Caco-2 (cell line): ENCODE results near the gene SLC16A7. TPM values are rescaled to one million over a fixed set of nuclear protein-coding genes. Genes with fewer than 3 reads are reported as not detected.

Source experiments
- BruUV-seq: library from RNA; stranded (reverse); fragments of 400-500 nt; replicated peaks from 2 replicates; lab custom pipeline; 2021; lab: Mats Ljungman, UMichigan
- CTCF ChIA-PET: fragments of 300-600 bp; sonication (Branson Sonifier 250); formaldehyde crosslinking; loops from one replicate; lab custom pipeline; 2022; ENCODE audit warnings: antibody characterized with exemption; lab: Charles Lee
- POLR2A ChIA-PET: fragments of 300-600 bp; sonication (Branson Sonifier 250); formaldehyde crosslinking; loops from one replicate; lab custom pipeline; 2022; ENCODE audit warnings: antibody characterized with exemption; lab: Charles Lee
- DNase-seq, 2 experiments: peaks; one replicate each; pipeline versions ENCODE4 v3.0.0 to v3.0.0-alpha.2; 2020 to 2022
- H3K27me3 ChIP-seq: replicated peaks from 2 replicates; pipeline ENCODE4 v1.6.0; 2011; ENCODE audit warnings: low read length; ENCODE audit not compliant: control insufficient read depth, insufficient read depth
- H3K36me3 ChIP-seq: 2 replicates; pipeline ENCODE4 v1.5.1; 2011; ENCODE audit warnings: low read length; ENCODE audit not compliant: control insufficient read depth, insufficient read depth
- H3K4me1 ChIP-seq: fragments of 250-450 bp; sonication (Bioruptor Pico); 2 replicates; pipeline ENCODE4 v1.5.1; 2020; ENCODE audit warnings: mild to moderate bottlenecking
- H3K4me3 ChIP-seq: 2 replicates; pipeline ENCODE4 v1.5.1; 2011; ENCODE audit warnings: low read depth, mild to moderate bottlenecking, control low read depth, low read length
- H3K9me3 ChIP-seq: fragments of 250-450 bp; sonication (Bioruptor Pico); 2 replicates; pipeline ENCODE4 v1.5.1; 2020; ENCODE audit warnings: mild to moderate bottlenecking, moderate library complexity
- H3K27ac Mint-ChIP-seq: one replicate; pipeline ENCODE4 v1.8.0; 2022; ENCODE audit warnings: mixed read lengths; ENCODE audit not compliant: unreplicated experiment
- H3K27me3 Mint-ChIP-seq: one replicate; pipeline ENCODE4 v1.8.0; 2022; ENCODE audit warnings: mixed read lengths; ENCODE audit not compliant: insufficient read depth, unreplicated experiment
- H3K36me3 Mint-ChIP-seq: one replicate; pipeline ENCODE4 v1.8.0; 2022; ENCODE audit warnings: mild to moderate bottlenecking, mixed read lengths; ENCODE audit not compliant: insufficient read depth, unreplicated experiment
- H3K4me1 Mint-ChIP-seq: one replicate; pipeline ENCODE4 v1.8.0; 2022; ENCODE audit warnings: low read depth, mixed read lengths; ENCODE audit not compliant: unreplicated experiment
- H3K4me3 Mint-ChIP-seq: one replicate; pipeline ENCODE4 v1.8.0; 2022; ENCODE audit warnings: mild to moderate bottlenecking, moderate library complexity, mixed read lengths; ENCODE audit not compliant: unreplicated experiment
- H3K9me3 Mint-ChIP-seq: one replicate; pipeline ENCODE4 v1.8.0; 2022; ENCODE audit warnings: mixed read lengths; ENCODE audit not compliant: unreplicated experiment
- CTCF ChIP-seq, 2 experiments: fragments of 200-600 bp in 1 of 2; IDR thresholded peaks; 1 replicate in 1 of 2; 2 replicates in 1 of 2; pipeline versions ENCODE4 v1.5.1 to v1.8.0; 2011 to 2022; ENCODE audit warnings: antibody characterized with exemption in 1 of 2, control low read depth in 1 of 2, inconsistent platforms in 1 of 2, low read depth in 1 of 2, low read length in 1 of 2, mild to moderate bottlenecking in 1 of 2, moderate library complexity in 1 of 2; ENCODE audit not compliant: insufficient read depth in 1 of 2, severe bottlenecking in 1 of 2, unreplicated experiment in 1 of 2
- intact Hi-C: fragments of 100-400 bp; cut with micrococcal nuclease; formaldehyde crosslinking; loops from one replicate; pipeline ENCODE4 v1.10.0; 2022; ENCODE audit not compliant: unreplicated experiment
- total RNA-seq: library from RNA; stranded (reverse); gene quantifications from 2 replicates; pipeline ENCODE4 v1.2.3, GENCODE V29; 2022

Gene SLC16A7
- total RNA-seq, 1 experiment from 2014 or later, result 6.6 TPM

- no peaks in the 10 kb centered on the region for H3K27me3 ChIP-seq
- Mint-ChIP-seq H3K4me1 (no peaks in the 10 kb centered on the region), H3K36me3 (no peaks in the 10 kb centered on the region), H3K9me3 (peaks cover 10% of the 10 kb centered on the region), H3K27ac (no peak overlapping the region), H3K4me3 (no peak overlapping the region), H3K27me3 (no peaks in the 10 kb centered on the region)
- no peak for DNase-seq
- CTCF ChIA-PET, result no interaction called here
- H3K9me3 ChIP-seq, result no peaks in the 10 kb centered on the region
- no peak for TF ChIP-seq CTCF (IDR thresholded peaks at IDR 0.05; ENCODE audit: insufficient read depth in 1 of 2, low read depth in 1 of 2, low read length in 1 of 2, severe bottlenecking in 1 of 2, unreplicated experiment in 1 of 2)
- BruUV-seq, result no TSS peak
- no peak overlapping the region for H3K4me3 ChIP-seq
- intact Hi-C loops, result no loop called here
- no peaks in the 10 kb centered on the region for H3K4me1 ChIP-seq
- POLR2A ChIA-PET, result no interaction called here
- H3K36me3 ChIP-seq, result no peaks in the 10 kb centered on the region
Measured at GRCh38 chr12:59820594-59821011, 224.8 kb downstream of the SLC16A7 start.

- no peaks in the 10 kb centered on the region for H3K4me1 Mint-ChIP-seq
Measured at GRCh38 chr12:59823567-59823966, 227.7 kb downstream of the SLC16A7 start.

GRCh38 chr12:59827767-59828166 lies 231.9 kb downstream of the SLC16A7 start:
- intact Hi-C loops, result no loop called here
- Histone ChIP-seq H3K27me3 (no peaks in the 10 kb centered on the region), H3K9me3 (no peaks in the 10 kb centered on the region), H3K4me3 (no peak overlapping the region), H3K4me1 (no peaks in the 10 kb centered on the region), H3K36me3 (no peaks in the 10 kb centered on the region)
- no peaks in the 10 kb centered on the region for H3K9me3 Mint-ChIP-seq
- POLR2A ChIA-PET, result no interaction called here
- CTCF ChIA-PET, result no interaction called here
- peaks cover 3% of the 10 kb centered on the region for H3K27me3 Mint-ChIP-seq
- no peaks in the 10 kb centered on the region for H3K4me1 Mint-ChIP-seq
- no peak for DNase-seq
- H3K4me3 Mint-ChIP-seq, result no peak overlapping the region
- no peak for TF ChIP-seq CTCF (IDR thresholded peaks at IDR 0.05; ENCODE audit: insufficient read depth in 1 of 2, low read depth in 1 of 2, low read length in 1 of 2, severe bottlenecking in 1 of 2, unreplicated experiment in 1 of 2)
- BruUV-seq, result no TSS peak
- H3K36me3 Mint-ChIP-seq, result no peaks in the 10 kb centered on the region
- H3K27ac Mint-ChIP-seq, result no peak overlapping the region

More at GRCh38 chr12:59823567-59823966, 227.7 kb downstream of the SLC16A7 start:
- no peaks in the 10 kb centered on the region for H3K9me3 ChIP-seq
- POLR2A ChIA-PET, result no interaction called here
- H3K4me3 ChIP-seq, result no peak overlapping the region
- H3K36me3 Mint-ChIP-seq, result no peaks in the 10 kb centered on the region
- no peaks in the 10 kb centered on the region for H3K27me3 ChIP-seq
- no peak overlapping the region for H3K27ac Mint-ChIP-seq
- BruUV-seq, result no TSS peak
- TF ChIP-seq CTCF (IDR thresholded peaks at IDR 0.05; ENCODE audit: insufficient read depth in 1 of 2, low read depth in 1 of 2, low read length in 1 of 2, severe bottlenecking in 1 of 2, unreplicated experiment in 1 of 2), result no peak
- H3K36me3 ChIP-seq, result no peaks in the 10 kb centered on the region
- no peaks in the 10 kb centered on the region for H3K9me3 Mint-ChIP-seq
- H3K27me3 Mint-ChIP-seq, result no peaks in the 10 kb centered on the region
- DNase-seq, result no peak
- intact Hi-C loops, result no loop called here
- H3K4me1 ChIP-seq, result no peaks in the 10 kb centered on the region
- no peak overlapping the region for H3K4me3 Mint-ChIP-seq
- CTCF ChIA-PET, result no interaction called here
